H9 (cell line): Measurements from ENCODE around the gene ZNF80. TPM values are rescaled to one million over a fixed set of nuclear protein-coding genes. Genes with fewer than 3 reads are reported as not detected.

Source experiments
- DNase-seq: peaks from one replicate; pipeline ENCODE4 v3.0.0-alpha.2; 2017
- H2AFZ ChIP-seq: one replicate; pipeline ENCODE4 v1.6.1; 2013; ENCODE audit warnings: mild to moderate bottlenecking, low read length, control low read depth, moderate library complexity
- H2AK5ac ChIP-seq: 2 replicates; pipeline ENCODE4 v1.6.1; 2013; ENCODE audit warnings: low read length, control low read depth, mixed read lengths; ENCODE audit not compliant: insufficient read length
- H2BK120ac ChIP-seq: one replicate; pipeline ENCODE4 v1.6.1; 2013; ENCODE audit warnings: low read depth, mild to moderate bottlenecking, low read length, control low read depth, inconsistent platforms; ENCODE audit not compliant: poor library complexity, severe bottlenecking
- H2BK12ac ChIP-seq: 2 replicates; pipeline ENCODE4 v1.6.1; 2013; ENCODE audit warnings: low read length, control low read depth, mixed read lengths, low read depth; ENCODE audit not compliant: insufficient read length
- H2BK15ac ChIP-seq: 2 replicates; pipeline ENCODE4 v1.6.1; 2013; ENCODE audit warnings: low read depth, low read length, control low read depth
- H2BK20ac ChIP-seq: one replicate; pipeline ENCODE4 v1.6.1; 2013; ENCODE audit warnings: low read depth, mild to moderate bottlenecking, low read length, control low read depth, inconsistent platforms; ENCODE audit not compliant: poor library complexity, severe bottlenecking
- H2BK5ac ChIP-seq: 2 replicates; pipeline ENCODE4 v1.6.1; 2013; ENCODE audit warnings: low read length, control low read depth, mixed read lengths; ENCODE audit not compliant: insufficient read length
- H3K14ac ChIP-seq: 2 replicates; pipeline ENCODE4 v1.6.1; 2013; ENCODE audit warnings: low read length, control low read depth; ENCODE audit not compliant: insufficient read depth
- H3K18ac ChIP-seq: 2 replicates; pipeline ENCODE4 v1.6.1; 2013; ENCODE audit warnings: low read depth, mild to moderate bottlenecking, mixed read lengths, low read length, control low read depth; ENCODE audit not compliant: insufficient read length
- H3K23ac ChIP-seq: 2 replicates; pipeline ENCODE4 v1.6.1; 2013; ENCODE audit warnings: low read length, control low read depth, mixed read lengths, low read depth; ENCODE audit not compliant: insufficient read length
- H3K23me2 ChIP-seq: 2 replicates; pipeline ENCODE4 v1.6.1; 2013; ENCODE audit warnings: low read depth, mild to moderate bottlenecking, mixed read lengths, low read length, control low read depth; ENCODE audit not compliant: insufficient read length, poor library complexity, severe bottlenecking
- H3K27ac ChIP-seq: 2 replicates; pipeline ENCODE4 v1.5.1; 2013; ENCODE audit warnings: low read length, control low read depth, mixed read lengths, low read depth; ENCODE audit not compliant: insufficient read length
- H3K27me3 ChIP-seq: 2 replicates; pipeline ENCODE4 v1.6.1; 2013; ENCODE audit warnings: low read length, control low read depth, inconsistent platforms; ENCODE audit not compliant: insufficient read depth
- H3K4ac ChIP-seq: 2 replicates; pipeline ENCODE4 v1.6.1; 2013; ENCODE audit warnings: low read depth, mild to moderate bottlenecking, control low read depth, inconsistent platforms, low read length, moderate library complexity
- H3K4me1 ChIP-seq: 2 replicates; pipeline ENCODE4 v1.6.1; 2013; ENCODE audit warnings: low read length, control low read depth, inconsistent platforms; ENCODE audit not compliant: insufficient read depth
- H3K4me2 ChIP-seq: 2 replicates; pipeline ENCODE4 v1.6.1; 2013; ENCODE audit warnings: low read length, control low read depth, mixed read lengths; ENCODE audit not compliant: insufficient read length, insufficient read depth
- H3K56ac ChIP-seq: 2 replicates; pipeline ENCODE4 v1.6.1; 2013; ENCODE audit warnings: low read depth, mild to moderate bottlenecking, mixed read lengths, low read length, control low read depth; ENCODE audit not compliant: insufficient read length
- H3K79me1 ChIP-seq: 2 replicates; pipeline ENCODE4 v1.6.1; 2013; ENCODE audit warnings: low read depth, mild to moderate bottlenecking, moderate library complexity, low read length, control low read depth, inconsistent platforms; ENCODE audit not compliant: insufficient read depth, poor library complexity, severe bottlenecking
- H3K79me2 ChIP-seq: 2 replicates; pipeline ENCODE4 v1.6.1; 2013; ENCODE audit warnings: low read length, control low read depth, inconsistent platforms; ENCODE audit not compliant: insufficient read depth
- H3K9ac ChIP-seq: 2 replicates; pipeline ENCODE4 v1.6.1; 2013; ENCODE audit warnings: low read length, control low read depth, mixed read lengths; ENCODE audit not compliant: insufficient read length; ENCODE audit errors: extremely low read depth
- H3K9me3 ChIP-seq: one replicate; pipeline ENCODE4 v1.6.1; 2013; ENCODE audit warnings: low read depth, low read length, inconsistent platforms; ENCODE audit not compliant: control insufficient read depth
- H3T11ph ChIP-seq: one replicate; pipeline ENCODE4 v1.6.1; 2013; ENCODE audit warnings: mild to moderate bottlenecking, low read length, control low read depth, inconsistent platforms
- H4K20me1 ChIP-seq: one replicate; pipeline ENCODE4 v1.6.1; 2013; ENCODE audit not compliant: control insufficient read depth, insufficient read length, insufficient read depth
- H4K5ac ChIP-seq: 2 replicates; pipeline ENCODE4 v1.6.1; 2013; ENCODE audit warnings: low read depth, mild to moderate bottlenecking, mixed read lengths, low read length, control low read depth; ENCODE audit not compliant: insufficient read length
- H4K8ac ChIP-seq: replicated peaks from 2 replicates; pipeline ENCODE4 v1.6.1; 2013; ENCODE audit warnings: low read length, control low read depth, mixed read lengths, low read depth; ENCODE audit not compliant: insufficient read length
- H4K91ac ChIP-seq: 2 replicates; pipeline ENCODE4 v1.6.1; 2013; ENCODE audit warnings: low read depth, mild to moderate bottlenecking, moderate library complexity, mixed read lengths, low read length, control low read depth; ENCODE audit not compliant: insufficient read length
- H3K27ac Mint-ChIP-seq, 3 experiments: 2 replicates in 2 of 3; 3 replicates in 1 of 3; pipeline ENCODE4 v1.8.0; 2020 to 2021; ENCODE audit warnings: mixed read lengths in 3 of 3, mild to moderate bottlenecking in 1 of 3, moderate library complexity in 1 of 3
- H3K27me3 Mint-ChIP-seq: 2 replicates; pipeline ENCODE4 v1.8.0; 2021; ENCODE audit warnings: low read depth, mild to moderate bottlenecking, moderate library complexity, mixed read lengths
- H3K36me3 Mint-ChIP-seq, 3 experiments: 2 replicates in 2 of 3; 3 replicates in 1 of 3; pipeline ENCODE4 v1.8.0; 2020 to 2021; ENCODE audit warnings: low read depth in 3 of 3, mixed read lengths in 3 of 3; ENCODE audit not compliant: insufficient read depth in 1 of 3
- H3K4me1 Mint-ChIP-seq, 2 experiments: 2 replicates each; pipeline ENCODE4 v1.8.0; 2020; ENCODE audit warnings: mixed read lengths in 2 of 2
- H3K4me3 Mint-ChIP-seq, 2 experiments: 2 replicates in 1 of 2; 3 replicates in 1 of 2; pipeline ENCODE4 v1.8.0; 2020 to 2021; ENCODE audit warnings: mild to moderate bottlenecking in 2 of 2, mixed read lengths in 2 of 2, moderate library complexity in 1 of 2
- H3K9me3 Mint-ChIP-seq, 2 experiments: 2 replicates in 1 of 2; 3 replicates in 1 of 2; pipeline ENCODE4 v1.8.0; 2020; ENCODE audit warnings: mild to moderate bottlenecking in 2 of 2, mixed read lengths in 2 of 2, moderate library complexity in 1 of 2
- WGBS: extraction: QIAGEN DNeasy Blood & Tissue Kit; methylation state at CpG from one replicate; pipeline ENCODE4 v1.1.7; 2013; ENCODE audit warnings: missing lambda C conversion rate, low lambda C conversion rate, mixed read lengths; ENCODE audit not compliant: insufficient read length; ENCODE audit errors: extremely low coverage; 5-methylcytosine and 5-hydroxymethylcytosine counted together
- total RNA-seq: library from RNA; stranded (reverse); gene quantifications from 2 replicates; pipeline ENCODE4 v1.2.1, GENCODE V29; 2021
- TF ChIP-seq, protein P1 (sequence below): fragments of 200-600 bp; sonication (generic); conservative IDR thresholded peaks from 3 replicates; pipeline ENCODE4 v1.8.0; 2021; ENCODE audit warnings: antibody characterized with exemption, mild to moderate bottlenecking

ZNF80 gene
- total RNA-seq, 1 experiment from 2014 or later = not detected

DNA sequence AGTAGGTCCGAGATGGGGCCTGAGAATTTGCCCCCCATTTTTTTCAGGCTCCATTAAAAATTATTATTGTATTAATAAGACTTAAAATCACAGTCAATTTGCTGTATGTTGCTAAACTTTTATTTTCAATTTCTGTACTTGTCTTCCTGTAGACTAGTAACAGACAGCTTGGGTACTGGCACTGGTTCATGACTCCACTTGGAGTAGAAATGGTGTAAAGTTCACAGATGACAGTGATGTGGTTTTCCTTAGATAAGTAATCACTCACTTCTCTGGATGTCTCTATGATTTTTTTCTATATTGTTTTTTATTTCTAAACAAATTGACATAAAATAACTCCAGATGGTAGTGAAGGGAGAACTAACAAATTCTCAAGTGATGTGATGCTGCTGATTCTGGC is 15.6 kb upstream of the ZNF80 start:
- Histone ChIP-seq H3K79me2 (no peaks in the 10 kb centered on the region), H3K4me2 (no peak overlapping the region), H3K14ac (no peak overlapping the region), H3K79me1 (no peaks in the 10 kb centered on the region), H2BK12ac (no peak overlapping the region), H2AFZ (no peak overlapping the region), H3K56ac (no peak overlapping the region), H2AK5ac (no peak overlapping the region), H2BK120ac (no peak overlapping the region), H3K9ac (no peak overlapping the region), H4K91ac (no peak overlapping the region), H4K20me1 (no peaks in the 10 kb centered on the region), H2BK5ac (no peak overlapping the region), H2BK15ac (no peak overlapping the region), H3K4me1 (no peaks in the 10 kb centered on the region), H3K18ac (no peak overlapping the region), H3T11ph (no peak overlapping the region), H3K23ac (no peak overlapping the region), H4K5ac (no peak overlapping the region), H2BK20ac (no peak overlapping the region), H3K4ac (no peak overlapping the region), H3K27me3 (no peaks in the 10 kb centered on the region), H3K27ac (no peak overlapping the region), H4K8ac (no peak overlapping the region), H3K23me2 (no peaks in the 10 kb centered on the region), H3K9me3 (no peaks in the 10 kb centered on the region)
- Mint-ChIP-seq H3K4me1 (no peaks in the 10 kb centered on the region), H3K4me3 (no peak overlapping the region), H3K27ac (no peak overlapping the region), H3K27me3 (no peaks in the 10 kb centered on the region), H3K36me3 (peaks cover 2 to 5% (median 3%) of the 10 kb centered on the region in 3 experiments; a peak in 3 of 7 replicates), H3K9me3 (peaks cover 10 to 11% of the 10 kb centered on the region in 2 experiments)
- no CpG with 5 or more reads among the region's 1 CpG for WGBS
- TF ChIP-seq, protein P1, sequence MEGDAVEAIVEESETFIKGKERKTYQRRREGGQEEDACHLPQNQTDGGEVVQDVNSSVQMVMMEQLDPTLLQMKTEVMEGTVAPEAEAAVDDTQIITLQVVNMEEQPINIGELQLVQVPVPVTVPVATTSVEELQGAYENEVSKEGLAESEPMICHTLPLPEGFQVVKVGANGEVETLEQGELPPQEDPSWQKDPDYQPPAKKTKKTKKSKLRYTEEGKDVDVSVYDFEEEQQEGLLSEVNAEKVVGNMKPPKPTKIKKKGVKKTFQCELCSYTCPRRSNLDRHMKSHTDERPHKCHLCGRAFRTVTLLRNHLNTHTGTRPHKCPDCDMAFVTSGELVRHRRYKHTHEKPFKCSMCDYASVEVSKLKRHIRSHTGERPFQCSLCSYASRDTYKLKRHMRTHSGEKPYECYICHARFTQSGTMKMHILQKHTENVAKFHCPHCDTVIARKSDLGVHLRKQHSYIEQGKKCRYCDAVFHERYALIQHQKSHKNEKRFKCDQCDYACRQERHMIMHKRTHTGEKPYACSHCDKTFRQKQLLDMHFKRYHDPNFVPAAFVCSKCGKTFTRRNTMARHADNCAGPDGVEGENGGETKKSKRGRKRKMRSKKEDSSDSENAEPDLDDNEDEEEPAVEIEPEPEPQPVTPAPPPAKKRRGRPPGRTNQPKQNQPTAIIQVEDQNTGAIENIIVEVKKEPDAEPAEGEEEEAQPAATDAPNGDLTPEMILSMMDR = no peak
- DNase-seq = no peak
